ENCODE data around the gene CAPN10.

CAPN10 gene

GRCh38 chr2:240642061-240642805 is 55.7 kb downstream of the CAPN10 start:
- DNase-seq, result no peak

DNA sequence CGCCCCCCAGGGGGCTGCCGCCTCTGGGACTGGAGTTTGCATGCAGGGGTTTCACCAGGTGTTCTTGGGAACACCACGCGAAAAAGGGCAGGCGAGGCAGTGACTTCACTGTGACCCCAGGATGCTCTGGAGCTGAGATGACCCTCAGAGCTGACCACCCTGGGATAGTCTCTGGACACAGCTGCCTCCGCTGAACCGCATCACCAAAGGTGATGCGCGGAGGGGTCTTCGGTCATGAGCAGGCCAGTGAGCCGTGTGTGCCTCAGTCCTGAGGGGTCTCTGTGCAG is 56.2 kb downstream of the CAPN10 start:
- no peak for DNase-seq

DNA sequence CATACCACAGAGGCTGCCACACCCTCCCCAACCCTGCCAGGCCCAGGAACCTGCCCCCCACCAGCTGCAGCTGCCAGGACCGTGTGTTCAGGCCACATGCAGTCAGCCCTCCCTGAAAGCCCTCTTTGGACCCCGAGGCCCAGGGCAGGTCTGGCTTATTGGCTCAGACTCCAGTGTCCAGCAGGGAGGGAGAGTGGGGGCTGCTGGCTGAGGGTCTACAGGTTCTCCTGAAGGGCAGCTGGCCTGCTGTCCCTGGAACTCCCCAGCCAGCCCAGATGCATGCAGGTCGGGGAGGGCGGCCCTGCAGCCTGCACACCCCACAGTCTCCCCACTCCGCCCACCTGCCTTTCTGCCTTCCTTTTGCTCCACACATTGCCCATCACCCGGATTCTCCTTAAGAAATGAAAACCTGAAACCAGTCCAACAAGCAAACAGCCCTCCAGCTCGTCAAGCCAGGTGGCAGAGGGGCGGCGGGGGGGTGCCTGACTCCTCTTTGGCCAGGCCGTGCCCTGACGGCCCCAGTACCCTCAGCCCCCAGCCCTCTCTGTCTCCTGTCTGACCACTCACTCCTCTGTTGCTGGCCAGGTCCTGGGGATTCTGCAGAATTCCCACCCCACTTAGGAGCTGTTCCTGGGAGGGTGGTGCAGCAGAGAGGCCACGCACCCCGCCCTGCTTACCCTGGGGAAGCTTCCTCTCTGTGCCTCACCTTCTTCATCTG is 56.7 kb downstream of the CAPN10 start:
- DNase-seq, result no peak

GRCh38 chr2:240643811-240644150 is 57.2 kb downstream of the CAPN10 start:
- no peak for DNase-seq

DNA sequence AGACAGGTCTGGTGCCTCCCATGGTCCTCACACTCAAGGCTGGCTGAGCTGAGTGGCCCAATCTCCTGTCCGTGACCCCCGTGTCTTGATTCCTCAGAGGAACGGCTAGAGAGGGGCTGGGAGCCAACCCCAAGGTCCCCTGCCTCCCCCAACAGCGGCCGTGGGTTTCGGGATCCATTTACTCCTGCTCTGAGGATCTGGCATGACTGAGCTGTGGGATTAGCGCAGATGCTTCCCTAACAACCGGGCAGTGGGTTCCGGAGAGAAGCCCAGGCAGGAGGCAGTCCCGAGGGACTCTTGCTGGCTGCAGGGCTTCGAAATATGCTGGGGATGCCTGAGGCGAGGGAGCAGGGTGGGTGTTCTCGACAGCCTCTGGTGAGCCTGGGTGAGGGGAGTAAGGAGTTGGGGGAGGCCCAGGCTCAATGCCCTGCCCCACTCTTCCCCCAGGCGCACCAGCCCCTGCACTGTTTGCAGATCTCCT is 57.7 kb downstream of the CAPN10 start:
- DNase-seq, result no peak

DNA sequence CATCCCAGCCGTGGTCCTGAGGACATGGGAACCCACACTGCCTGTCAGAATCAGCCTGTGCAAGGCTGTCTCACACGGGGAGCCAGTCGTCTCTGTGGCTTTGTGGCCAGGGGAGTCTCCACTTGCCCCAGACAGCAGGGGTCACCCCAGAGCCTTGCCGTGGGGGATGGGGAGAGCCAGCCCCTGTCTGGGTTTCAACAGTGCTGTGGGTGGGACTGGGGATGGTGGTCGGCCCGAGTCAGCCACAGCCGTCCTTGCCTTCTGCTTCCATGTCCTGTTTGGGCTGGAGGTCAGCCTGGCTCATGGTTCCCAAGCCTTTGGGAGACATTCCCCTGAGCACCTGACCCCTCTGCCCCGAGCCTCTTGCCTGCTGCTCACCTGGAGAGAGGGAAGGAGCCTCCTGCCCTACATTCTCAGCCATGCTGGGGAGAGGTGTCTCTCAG is 58.3 kb downstream of the CAPN10 start:
- no peak for DNase-seq

DNA sequence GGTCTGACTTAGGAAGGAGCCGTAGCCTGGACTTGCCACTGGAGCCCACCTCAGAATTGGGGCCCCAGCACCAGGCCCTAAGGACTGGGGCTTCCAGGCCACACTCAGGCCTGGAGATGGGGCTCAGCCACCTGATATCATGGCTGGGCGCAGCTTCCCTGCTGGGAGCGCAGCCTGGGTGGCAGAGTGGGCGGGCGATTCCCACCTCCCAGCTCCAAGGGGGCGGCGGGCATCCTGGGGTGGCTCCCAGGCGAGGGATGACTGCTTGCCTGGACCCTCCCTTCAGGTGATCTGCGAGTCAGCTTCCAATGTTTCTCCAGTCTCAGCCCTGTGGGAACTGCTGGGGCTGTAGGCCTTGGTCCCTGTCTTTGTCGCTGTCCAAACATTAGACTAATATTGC is 58.8 kb downstream of the CAPN10 start:
- DNase-seq, result no peak

DNA sequence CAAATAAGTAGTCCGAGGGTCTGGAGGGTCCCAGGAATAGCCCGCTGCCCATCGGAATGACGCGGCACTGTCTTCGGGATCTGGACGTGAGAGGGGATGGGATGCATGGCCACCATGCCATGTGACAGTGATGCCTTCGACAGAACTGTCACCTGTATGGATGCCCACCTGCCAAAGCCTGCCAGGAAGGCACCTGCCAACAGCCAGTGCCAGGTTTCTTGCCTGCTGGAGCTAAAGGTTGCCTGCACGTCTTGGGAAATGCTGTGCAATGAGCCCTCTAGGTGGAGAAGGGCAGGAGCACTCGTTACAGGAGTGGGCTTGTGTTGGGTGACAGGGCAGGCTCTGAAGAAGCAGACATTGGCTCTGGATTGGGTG is 59.3 kb downstream of the CAPN10 start:
- DNase-seq, result no peak

GRCh38 chr2:240646176-240646899 is 59.8 kb downstream of the CAPN10 start:
- peak; percentile 43 for DNase-seq

DNA sequence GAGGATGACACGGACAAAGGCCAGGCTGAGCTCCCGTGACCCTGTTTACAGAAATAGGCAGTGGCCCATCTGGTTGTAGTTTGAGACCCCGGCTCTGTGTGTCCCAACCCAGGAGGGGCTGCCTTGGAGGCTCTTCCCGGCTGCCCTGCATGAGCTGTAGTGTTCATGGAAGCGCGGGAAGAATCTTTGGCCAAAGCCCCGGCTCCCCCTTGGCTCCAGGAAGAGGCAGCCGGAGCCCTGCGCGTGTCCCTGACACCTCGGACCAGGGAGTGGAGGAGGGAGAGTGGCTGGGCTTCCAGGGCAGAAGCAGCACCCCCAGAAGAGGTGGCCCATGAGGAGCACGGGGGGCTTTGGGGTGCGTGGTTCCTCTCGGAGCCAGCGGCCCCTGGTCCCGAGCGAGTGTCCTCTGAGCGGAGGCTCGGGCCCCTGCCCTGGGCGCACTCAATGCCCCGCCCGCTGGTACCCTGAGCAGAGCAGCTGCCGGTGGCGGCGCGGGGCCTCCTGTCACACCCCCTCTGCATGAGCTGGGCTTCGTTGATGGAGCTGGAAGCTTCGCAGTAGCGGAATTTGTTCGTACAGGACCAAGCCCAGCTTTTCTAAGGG is 60.5 kb downstream of the CAPN10 start:
- no peak for DNase-seq

- DNase-seq, result no peak
These were observed 61.1 kb downstream of the CAPN10 start for GRCh38 chr2:240647503-240648154.

DNA sequence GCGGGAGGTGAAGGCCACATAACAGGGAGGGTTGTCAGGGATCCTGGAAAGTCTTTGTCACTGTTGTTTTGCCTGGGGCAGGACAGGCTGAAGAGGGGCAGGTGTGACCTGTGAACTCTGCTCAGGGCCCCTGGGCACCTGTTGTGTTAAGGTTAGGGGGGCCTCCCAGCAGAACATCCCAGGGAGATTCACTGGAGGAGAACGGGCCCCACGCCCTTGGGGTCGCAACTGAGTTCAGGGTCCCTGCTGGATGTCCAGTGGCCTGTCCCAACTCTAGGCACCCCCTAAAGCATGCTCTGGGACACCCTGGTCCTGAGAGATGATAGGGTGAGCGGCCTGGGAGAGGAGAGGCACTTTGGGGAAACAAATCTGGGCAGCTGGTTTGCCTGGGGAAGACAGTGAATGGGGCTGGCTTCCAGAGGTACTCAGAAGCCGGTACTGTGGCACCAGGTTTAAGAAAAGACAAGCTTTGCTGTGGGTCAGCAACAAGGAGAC is 61.7 kb downstream of the CAPN10 start:
- DNase-seq, result no peak

Data from NCI-H69 (cell line).